ENCODE measurements around the gene SNAP91.
"Not testable (repeated sequence)": the region's sequence is repeated elsewhere in the genome, so short reads cannot be mapped to it uniquely, and the experiment has no call there.

The SNAP91 gene

DNA sequence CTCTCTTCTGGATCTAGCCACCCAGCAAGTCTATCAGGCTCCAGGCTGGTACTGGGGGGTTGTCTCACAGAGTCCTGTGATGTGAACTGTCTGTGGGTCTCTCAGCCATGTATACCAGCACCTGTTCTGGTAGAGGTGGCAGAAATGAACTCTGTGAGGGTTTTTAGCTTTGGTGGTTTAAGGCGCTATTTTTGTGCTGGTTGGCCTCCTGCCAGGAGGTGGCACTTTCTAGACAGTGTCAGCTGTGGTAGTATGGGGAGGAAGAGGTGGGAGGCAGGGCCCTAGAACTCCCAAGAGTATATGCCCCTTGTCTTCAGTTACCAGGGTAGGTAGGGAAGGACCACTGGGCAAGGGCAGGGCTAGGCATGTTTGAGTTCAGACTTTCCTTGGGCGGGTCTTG lies 75.8 kb downstream of the SNAP91 start:
- no peak for DNase-seq (ENCODE audit: low spot score)

DNA sequence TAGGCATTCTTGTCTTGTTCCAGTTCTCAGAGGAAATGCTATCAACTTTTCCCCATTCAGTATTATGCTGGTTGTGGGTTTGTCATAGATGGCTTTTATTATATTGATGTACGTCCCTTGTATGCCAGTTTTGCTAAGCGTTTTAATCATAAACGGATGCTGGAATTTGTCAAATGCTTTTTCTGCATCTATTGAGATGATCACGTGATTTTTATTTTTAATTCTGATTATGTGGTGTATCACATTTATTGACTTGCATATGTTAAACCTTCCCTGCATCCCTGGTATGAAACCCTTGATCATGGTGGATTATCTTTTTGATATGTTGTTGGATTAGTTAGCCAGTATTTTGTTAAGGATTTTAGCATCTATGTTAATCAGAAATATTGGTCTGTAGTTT lies 79.0 kb downstream of the SNAP91 start:
- not testable (repeated sequence) for DNase-seq (ENCODE audit: low spot score)

DNA sequence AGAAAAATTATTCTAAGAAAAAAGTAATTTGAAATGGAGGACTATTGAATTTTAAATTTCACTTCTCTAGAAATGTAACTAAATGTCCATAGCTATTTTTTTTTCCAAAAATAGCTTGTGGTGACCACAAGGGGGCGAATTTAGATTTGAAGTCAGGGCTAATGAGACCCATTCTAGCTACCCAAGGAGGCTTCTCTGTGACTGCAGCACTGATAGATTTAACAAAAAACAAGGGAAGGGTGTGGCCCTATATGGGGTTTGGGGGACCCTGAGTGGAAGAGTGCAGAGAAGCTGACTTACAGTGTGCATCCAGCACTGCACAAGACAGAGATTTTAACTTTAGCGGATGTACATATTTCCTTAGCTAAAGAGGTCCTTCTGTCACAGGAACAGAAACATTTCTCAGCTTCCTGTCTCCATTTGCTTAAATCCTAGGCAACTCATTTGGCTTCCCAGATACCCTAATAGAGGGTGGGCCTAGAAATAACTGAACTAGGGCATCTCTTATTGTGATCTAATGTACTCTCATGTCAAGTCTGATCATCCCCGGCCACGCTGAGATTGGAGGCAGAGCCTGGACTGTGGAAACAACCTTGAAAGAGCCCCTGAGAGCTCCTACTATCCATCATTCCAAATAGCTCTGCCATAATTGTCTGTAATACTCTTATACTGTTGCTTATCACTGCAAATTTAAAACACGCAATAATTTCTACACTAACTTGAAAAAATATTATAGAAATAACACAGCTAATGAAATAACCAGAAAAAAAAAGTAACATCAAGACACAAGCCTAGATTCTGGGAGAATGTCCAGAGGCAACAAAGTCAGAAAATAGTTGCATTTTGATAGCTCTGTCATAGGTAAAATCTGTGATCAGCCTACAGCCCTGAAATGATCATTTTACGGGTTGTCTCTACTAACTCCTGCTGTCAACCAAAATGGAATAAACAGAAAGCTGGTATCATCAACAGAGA lies 93.6 kb downstream of the SNAP91 start:
- DNase-seq (ENCODE audit: low spot score), result peak; percentile 51

DNA sequence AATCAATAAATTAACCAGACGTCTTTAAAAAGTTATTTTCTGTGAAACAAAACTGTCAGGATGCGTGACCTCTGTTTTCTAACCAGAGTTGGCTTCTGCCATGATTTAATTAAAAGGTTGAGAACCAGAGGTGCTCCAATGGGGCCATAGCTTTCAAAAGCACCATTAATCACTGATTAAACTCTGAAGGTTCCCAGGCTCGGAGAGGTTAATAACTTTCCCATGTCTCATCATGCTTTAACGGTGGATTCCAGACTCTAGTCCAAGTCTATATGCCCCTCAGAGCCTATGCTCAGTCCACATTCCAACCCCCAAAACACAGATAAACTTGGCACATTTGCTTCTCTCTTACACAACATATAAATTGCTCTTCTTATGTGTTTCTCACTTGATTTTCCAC lies 95.5 kb downstream of the SNAP91 start:
- no peak for DNase-seq (ENCODE audit: low spot score)

DNA sequence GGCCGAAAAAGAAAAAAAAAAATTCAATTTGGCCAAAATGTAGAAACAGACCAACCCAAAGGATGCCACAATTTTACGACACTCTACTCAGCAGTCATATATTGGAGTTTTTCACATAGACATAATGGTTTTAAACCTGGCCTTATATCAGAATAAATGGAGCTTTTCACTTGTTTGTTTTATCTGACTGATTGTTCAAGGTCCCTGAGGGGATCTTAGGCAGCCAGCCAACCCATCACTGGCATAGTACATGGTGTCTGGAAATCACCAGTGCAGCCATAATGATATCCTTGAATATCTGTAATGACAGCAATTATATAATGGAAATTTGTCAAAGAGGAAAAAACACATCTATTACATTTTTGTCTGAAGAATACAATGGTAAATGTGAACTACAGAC lies 99.7 kb downstream of the SNAP91 start:
- no peak for DNase-seq (ENCODE audit: low spot score)

DNA sequence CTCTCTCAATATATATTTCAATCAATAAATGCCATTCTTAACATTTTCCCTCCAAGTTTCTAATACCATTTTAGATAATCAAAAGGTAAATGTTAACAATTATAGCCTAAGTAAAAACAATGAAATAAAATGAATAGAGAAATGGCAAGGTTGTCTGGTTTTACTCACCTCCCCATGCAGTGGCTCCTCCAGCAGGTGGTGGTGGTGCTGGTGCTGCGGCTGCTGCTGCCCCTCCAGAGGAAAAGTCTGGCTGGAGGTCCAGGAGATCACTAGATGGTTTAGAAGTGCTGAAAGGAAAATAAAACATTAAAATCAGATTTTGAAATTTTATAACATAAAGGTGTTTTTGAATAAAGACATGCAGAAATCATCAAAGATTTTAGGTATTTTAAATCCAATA lies 103.4 kb downstream of the SNAP91 start:
- no peak for DNase-seq (ENCODE audit: low spot score)

DNA sequence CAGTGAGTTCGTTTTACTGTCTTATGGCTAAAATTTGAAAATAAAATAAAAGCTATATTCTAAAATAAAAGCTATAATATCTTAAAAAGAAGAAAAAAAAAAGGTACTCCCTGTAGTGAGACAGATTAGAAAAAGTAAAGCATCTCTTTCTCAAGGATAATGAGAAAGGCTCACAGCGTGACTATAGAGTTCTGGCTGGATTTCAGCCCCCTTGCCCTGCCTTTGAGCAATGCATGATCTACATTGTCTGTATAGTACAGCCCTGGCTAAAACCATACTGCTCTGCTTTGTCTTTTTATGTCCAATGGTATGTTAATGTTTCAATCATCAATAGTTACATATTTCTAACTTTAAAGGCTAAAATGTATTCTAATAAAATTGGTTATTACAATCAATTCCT lies 105.3 kb downstream of the SNAP91 start:
- no peak for DNase-seq (ENCODE audit: low spot score)

DNA sequence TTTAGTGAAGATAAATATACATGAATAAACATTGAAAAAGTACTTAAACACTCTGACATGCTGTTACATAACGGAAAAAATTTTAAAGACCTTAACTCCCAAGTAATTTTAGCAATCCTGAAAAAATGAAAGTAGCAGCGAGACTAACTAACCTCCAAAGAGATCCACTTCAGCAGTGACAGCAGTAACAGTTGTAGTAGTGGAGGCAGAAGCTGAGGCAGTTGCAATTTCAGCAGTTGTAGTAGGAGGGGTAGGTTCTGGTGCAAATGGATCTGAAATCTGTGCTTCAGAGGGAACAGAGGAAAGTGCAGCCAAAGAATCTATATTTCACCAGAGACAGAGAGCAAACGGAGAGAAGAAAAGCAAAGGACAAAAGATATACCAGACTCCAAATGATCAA lies 107.8 kb downstream of the SNAP91 start:
- DNase-seq (ENCODE audit: low spot score), result peak; percentile 8

DNA sequence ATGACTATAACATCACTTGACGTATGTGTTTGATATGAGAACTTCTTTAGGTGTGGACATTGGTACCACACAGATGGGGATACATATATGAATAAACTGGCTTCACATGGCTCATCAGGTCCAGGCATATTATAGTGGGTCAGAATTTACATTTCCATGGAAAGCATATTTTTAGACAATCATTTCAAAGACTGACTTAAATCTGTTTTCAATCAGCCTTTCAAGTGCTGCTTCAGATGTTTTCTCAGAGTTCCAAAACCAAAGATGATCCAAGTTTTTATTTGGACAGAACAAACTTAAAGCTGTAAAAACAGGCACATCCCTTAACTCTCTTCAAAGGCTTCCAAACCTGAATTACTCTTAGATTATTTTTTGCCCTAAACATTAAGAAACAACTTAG lies 108.4 kb downstream of the SNAP91 start:
- DNase-seq (ENCODE audit: low spot score), result no peak

DNA sequence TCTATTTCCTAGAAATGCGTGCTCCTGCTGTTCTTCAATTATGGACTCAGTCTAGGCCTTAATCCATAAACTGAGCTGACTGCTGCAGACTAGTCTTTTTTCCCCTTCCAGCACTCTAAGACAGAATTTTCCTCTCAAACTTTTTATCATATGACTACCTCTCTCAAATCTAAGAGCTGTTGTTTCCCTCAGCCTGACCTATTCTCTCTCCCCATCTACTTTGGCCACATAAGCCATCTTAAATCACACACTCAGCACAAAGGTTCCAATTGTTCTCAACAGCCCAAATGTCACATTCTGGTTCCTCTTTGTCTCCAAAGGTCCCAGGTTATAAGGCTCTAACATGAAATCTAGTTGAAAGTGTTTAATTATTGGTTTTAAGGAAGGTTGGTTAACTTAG lies 111.4 kb downstream of the SNAP91 start:
- no peak for DNase-seq (ENCODE audit: low spot score)

DNA sequence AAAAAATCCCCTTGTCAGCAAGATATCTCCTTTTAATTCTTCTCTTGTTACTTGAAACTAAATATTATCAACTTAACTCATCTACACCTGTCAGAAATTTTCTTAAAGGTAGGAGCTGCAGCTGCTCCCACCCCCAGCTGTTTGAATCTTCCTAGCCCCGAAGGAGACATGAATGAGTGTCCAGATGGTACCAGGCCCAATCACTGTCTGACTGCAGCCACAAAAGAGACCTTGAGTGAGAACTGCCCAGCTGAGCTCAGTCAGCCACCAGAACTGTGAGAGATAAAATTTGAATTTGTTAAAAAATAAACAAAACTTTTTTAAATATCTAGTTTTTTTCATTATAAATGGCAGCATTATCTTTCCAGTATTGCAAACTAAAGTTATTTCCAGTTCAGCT lies 111.8 kb downstream of the SNAP91 start:
- DNase-seq (ENCODE audit: low spot score), result no peak

DNA sequence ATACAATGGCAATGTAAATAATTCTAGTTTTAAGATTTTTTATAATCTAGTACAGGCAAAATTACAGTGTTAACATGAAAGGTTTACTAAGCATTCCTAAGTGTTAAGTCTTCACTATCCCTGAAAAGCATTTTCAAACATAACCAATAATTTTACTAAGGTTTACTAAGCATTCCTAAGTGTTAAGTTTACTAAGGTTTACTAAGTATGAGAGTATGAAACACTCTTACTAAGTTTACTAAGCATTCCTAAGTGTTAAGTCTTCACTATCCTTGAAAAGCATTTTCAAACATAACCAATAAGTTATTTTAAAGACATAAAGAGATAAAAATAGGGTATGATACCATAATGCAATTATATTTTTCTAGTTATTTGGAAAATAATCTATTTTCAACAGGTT lies 114.0 kb downstream of the SNAP91 start:
- peak; percentile 10 for DNase-seq (ENCODE audit: low spot score)

DNA sequence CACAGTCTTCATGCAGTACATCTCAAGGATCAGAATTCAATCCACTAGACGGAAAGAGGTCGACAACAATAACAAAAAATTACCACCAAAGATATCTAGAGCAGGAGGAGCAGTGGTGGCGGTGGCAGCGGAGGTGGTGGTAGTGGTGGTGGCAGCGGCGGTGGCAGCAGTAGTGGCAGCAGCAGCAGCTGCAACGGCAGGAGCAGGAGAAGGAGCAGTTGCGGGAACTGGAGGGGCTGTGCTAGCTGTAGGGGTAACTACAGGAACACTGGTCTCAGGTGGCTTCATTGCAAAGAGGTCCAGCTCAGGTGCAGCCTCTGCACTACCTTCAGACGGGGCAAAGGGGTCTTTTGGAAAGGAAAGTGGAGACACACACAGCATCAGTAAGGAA lies 115.5 kb downstream of the SNAP91 start:
- DNase-seq (ENCODE audit: low spot score), result no peak

DNA sequence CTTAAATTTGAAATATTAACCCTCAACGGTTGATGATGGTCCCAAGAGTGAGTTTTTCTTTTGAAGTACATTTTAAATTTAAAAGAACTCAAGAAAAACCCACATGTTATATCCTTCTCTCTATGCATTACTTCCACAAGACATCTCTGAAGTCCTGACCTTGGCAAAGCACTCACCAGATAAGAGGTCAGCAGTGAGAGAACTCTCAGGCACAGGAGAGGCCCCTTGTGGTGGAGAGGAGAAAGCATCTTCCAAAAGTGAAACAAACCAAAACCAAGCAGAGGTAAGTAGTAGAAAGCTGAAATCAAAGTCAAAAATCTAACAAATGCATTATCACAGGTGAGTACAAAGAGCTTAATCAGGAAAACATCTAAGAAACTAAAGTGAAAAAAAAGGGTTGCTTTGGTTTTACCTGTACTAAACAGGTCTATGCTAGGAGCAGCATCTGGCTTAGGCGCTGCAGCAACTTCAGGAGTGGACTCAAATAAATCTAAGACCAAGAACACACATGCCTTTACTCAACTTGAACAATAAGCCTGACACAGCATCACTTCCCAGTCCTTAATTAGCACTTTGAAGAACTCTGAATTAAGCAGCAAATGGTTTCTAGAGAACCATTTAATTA lies 116.0 kb downstream of the SNAP91 start:
- DNase-seq (ENCODE audit: low spot score), result no peak

DNA sequence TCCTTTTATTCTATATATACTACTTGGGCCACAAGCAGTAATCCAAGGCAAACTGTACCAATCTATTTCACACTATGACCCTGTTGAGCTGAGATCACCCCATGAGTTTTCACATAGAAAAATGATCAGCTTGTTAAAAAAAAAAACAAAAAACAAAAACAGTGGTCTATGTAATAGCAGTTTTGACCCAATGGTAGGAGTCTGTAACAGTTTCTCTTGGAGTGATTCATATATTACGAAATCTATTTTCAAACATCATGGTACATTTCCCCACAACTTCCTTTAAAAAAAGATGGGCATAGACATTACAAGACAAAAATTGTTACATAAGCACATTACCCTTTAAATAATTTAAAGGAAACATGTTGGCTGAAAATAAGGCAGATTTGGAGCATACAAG lies 118.5 kb downstream of the SNAP91 start:
- DNase-seq (ENCODE audit: low spot score), result no peak

DNA sequence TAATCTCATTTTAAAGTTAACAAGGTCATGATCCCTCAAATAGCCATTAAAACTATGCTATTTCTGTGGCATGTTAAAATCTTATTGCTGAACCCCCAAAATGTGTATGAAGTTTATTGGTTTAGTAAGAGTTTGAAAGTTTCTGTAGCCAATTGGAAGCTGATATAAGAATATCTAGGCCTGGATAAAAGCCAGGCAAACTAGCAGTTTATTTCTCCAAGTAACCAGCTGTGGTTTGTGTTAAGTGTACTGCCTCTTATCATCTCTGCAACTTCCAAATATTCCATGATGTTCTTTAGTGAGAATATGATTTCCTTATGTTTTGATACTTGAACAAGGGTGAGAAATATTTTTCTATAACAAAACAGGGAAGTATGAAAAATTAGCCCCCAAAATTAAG lies 119.8 kb downstream of the SNAP91 start:
- no peak for DNase-seq (ENCODE audit: low spot score)

DNA sequence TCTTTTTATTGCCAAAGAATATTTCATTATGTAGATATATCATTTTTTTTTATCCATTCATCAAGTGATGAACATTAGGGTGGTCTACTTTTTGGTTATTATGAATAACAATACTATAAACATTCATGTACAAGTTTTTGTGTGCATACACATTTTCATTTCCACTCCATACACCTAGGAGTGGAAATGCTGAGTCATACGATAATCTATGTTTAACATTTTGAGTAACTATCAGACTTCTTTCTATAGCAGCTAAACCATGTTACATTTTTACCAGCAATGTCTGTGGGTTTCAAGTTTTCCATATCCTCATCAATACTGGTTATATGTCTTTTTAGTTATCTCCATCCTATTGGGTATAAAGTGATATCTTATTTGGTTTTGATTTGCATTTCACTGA lies 130.8 kb downstream of the SNAP91 start:
- no peak for DNase-seq (ENCODE audit: low spot score)

DNA sequence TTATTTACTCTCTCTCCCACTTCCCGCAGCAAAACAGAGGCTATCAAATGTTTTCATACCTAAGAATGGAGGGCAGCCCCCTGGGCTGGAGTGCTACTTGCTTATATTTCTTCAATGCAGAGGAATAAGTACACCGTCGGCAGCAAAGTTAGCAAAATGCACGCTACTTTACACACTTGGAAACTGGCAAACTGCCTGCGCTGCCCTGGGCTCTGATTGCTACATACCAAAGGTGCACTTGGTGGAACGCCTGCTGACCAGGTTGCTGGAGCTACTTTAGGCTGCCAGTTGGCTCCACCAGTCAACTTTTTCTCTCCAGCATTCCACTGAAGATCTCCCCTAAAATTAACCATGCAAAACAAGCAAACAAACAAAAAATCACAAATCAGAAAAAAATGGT lies 134.1 kb downstream of the SNAP91 start:
- no peak for DNase-seq (ENCODE audit: low spot score)

DNA sequence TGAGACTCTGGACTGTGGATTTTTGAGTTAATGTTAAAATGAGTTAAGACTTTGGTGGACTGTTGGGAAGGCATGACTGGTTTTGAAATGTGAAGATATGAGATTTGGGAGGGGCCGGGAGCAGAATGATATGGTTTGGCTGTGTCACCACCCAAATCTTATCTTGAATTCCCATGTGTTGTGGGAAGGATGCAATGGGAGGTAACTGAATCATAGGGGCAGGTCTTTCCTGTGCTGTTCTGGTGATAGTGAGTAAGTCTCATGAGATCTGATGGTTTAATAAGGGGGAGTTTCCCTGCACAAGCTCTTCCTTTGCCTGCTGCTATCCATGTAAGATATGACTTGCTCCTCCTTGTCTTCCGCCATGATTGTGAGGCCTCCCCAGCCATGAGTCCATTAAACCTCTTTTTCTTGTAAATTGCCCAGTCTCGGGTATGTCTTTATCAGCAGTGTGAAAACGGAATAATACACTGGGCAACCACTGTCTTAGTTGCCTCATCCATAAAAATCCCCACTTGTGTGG lies 137.2 kb downstream of the SNAP91 start:
- not testable (repeated sequence) for DNase-seq (ENCODE audit: low spot score)

DNA sequence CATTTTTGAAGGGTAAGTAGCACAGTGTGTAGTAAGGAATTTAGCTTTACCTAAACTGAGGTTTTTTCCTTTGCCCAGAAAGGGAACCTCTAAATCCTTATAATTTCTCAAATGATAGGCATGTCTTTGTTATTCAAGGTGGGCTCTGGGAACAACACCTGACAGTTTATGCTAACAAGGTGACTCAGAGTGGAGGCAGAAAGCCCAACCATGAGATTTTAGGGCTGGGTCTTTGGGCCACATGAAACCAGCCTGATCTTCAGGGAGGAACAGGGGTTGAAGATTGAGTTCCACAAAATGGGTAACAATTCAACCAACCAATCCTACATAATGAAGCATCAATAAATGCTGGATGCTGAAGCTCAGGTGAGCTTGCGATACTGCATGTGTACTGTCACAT lies 149.9 kb downstream of the SNAP91 start:
- no peak for DNase-seq (ENCODE audit: low spot score)

DNA sequence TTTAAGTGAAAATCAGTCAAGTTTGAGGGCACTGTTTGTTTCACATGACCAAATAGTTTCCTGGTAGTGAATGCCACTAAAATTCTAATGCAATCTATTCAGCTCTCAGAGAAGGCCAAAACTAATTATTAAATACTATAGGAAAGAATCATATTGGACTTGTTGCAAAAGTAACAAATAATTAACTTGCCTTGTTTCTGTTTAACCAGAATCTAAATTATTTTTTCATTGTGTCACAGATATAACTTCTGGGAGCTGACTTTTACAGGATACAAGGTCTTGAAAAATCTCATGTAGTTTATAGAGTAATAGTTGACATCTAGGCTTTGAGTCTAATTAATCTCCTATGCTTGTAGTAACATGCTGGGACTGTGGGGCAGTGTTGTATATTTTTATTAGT lies 152.0 kb downstream of the SNAP91 start:
- no peak for DNase-seq (ENCODE audit: low spot score)

DNA sequence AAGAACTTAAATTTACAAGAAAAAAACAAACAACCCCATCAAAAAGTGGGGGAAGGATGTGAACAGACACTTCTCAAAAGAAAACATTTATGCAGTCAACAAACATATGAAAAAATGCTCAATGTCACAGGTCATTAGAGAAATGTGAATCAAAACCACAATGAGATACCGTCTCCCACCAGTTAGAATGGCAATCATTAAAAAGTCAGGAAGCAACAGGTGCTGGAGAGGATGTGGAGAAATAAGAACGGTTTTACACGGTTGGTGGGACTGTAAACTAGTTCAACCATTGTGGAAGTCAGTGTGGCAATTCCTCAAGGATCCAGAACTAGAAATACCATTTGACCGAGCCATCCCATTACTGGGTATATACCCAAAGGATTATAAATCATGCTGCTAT lies 157.2 kb downstream of the SNAP91 start:
- DNase-seq (ENCODE audit: low spot score), result not testable (repeated sequence)

DNA sequence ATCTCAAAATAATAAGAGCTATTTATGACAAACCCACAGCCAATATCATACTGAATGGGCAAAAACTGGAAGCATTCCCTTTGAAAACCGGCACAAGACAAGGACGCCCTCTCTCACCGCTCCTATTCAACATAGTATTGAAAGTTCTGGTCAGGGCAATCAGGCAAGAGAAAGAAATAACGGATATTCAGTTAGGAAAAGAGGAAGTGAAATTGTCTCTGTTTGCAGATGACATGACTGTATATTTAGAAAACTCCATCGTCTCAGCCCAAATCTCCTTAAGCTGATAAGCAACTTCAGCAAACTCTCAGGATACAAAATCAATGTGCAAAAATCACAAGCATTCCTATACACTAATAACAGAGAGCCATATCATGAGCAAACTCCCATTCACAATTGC lies 158.4 kb downstream of the SNAP91 start:
- not testable (repeated sequence) for DNase-seq (ENCODE audit: low spot score)

Measured in GM03348 (cell line).